SIG-M5 treated with dmso at 0.1 percent for 504 hours (cell line): ENCODE measurements around the gene PHF13.
"Not testable (repeated sequence)": the region's sequence is repeated elsewhere in the genome, so short reads cannot be mapped to it uniquely, and the experiment has no call there.

Experiments
- DNase-seq: peaks from one replicate; lab custom pipeline; 2025; ENCODE audit not compliant: unreplicated experiment; lab: John Stamatoyannopoulos, UW

PHF13 gene

GRCh38 chr1:6653436-6654290 lies 40.1 kb downstream of the PHF13 start:
- DNase-seq = no peak

DNA sequence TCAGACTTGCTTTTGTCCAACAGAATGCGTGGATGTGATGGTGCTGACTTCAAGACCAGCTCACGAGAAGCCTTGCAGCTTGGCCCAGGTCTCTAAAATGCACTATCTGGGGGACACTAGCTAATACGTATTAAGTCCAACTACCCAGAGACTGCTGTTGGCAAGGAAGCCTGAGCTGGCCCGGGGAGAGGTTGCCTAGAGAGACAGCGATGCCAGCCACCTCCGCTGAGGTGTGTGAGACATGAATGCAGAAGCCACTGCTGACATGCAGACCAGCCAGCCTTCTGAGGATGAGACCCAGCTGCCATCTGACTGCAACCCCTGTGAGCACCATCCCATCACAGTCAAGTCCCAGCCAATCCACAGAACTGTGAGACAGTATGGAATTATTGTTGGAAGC lies 43.6 kb downstream of the PHF13 start:
- no peak for DNase-seq

GRCh38 chr1:6658359-6659060 lies 45.0 kb downstream of the PHF13 start:
- DNase-seq = no peak

DNA sequence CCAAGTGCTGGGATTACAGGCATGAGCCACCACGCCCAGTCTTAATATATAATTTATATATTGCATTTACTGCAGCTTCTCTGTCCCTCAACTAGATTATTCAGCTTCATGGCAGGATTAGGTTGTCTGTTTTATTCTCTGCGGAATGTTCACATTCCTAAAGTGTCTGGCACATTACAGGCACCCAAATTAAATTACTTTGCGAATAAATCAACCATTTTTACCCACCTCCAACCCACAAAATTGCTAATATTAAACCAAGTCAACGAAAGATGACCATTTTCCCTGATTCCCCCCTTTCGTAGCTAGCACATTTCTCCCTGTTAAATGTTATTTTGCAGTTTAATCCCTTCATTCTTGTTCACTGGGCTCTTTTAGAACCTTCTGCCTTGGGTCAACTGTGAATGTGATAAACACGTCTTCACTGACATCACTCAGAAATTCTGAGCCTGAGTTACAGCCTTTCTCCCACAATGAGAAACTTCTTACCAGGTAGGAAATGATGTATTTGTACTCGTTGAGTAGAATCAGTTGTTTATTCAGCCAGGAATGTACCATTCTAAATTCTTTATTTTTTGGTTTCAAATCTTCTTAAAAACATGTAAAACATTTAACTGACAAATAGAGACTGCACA lies 47.0 kb downstream of the PHF13 start:
- DNase-seq = no peak

DNA sequence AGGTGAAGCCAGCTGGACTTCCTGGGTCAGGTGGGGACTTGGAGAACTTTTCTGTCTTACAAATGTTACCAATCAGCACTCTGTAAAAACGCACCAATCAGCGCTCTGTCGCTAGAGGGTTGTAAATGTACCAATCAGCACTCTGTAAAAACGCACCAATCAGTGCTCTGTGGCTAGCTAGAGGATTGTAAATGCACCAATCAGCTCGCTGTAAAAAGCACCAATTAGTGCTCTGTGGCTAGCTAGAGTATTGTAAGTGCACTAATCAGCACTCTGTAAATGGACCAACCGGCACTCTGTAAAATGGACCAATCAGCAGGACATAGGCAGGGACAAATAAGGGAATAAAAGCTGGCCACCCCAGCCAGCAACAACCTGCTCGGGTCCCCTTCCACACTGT lies 48.9 kb downstream of the PHF13 start:
- DNase-seq = not testable (repeated sequence)

DNA sequence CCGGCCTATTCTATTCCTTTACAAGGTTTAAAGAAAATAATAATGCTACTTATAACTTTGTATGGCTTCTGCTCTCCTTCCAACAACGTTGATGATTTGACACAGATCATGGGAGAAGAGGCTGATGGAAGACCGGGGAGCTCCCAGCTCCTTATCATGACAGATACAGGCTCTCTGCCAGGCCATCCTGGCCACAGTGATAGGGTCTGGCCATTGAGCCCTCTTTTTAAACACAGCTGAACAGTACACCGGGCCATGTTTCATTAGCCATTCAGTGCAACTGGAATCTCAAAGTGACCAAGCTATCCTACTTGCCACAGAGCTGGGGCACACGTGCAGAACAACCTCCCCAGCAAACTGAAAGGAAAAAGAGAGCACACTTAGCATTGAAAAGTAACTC lies 53.2 kb downstream of the PHF13 start:
- no peak for DNase-seq

- no peak for DNase-seq
These were observed 53.6 kb downstream of the PHF13 start for GRCh38 chr1:6667139-6667538.

GRCh38 chr1:6668503-6668902 lies 55.0 kb downstream of the PHF13 start:
- no peak for DNase-seq

- DNase-seq = no peak
These were observed 59.0 kb downstream of the PHF13 start for GRCh38 chr1:6672558-6672957.
